Measurements from ENCODE around the gene MAGEB1. TPM values are rescaled to one million over a fixed set of nuclear protein-coding genes. Genes with fewer than 3 reads are reported as not detected.

MAGEB1 gene
- total RNA-seq, 1 experiment from 2014 or later: not detected

GRCh38 chrX:30296408-30297254 is 49.7 kb downstream of the MAGEB1 start:
- H3K27ac Mint-ChIP-seq (ENCODE audit: unreplicated experiment): no peak overlapping the region
- intact Hi-C loops (cut with micrococcal nuclease; ENCODE audit: unreplicated experiment): no loop called here
- CTCF ChIA-PET: interaction anchor here (0.7 kb wide), 1 partner anchor 179 kb away, joined by 3 read pairs; no protein-coding TSS in a partner anchor
- no peaks in the 10 kb centered on the region for H3K27me3 Mint-ChIP-seq (ENCODE audit: unreplicated experiment)
- no peak for DNase-seq
- no peaks in the 10 kb centered on the region for H3K36me3 Mint-ChIP-seq (ENCODE audit: insufficient read depth, unreplicated experiment)
- H3K9me3 Mint-ChIP-seq (ENCODE audit: low read depth, unreplicated experiment): no peaks in the 10 kb centered on the region
- H3K4me3 Mint-ChIP-seq (ENCODE audit: low read depth, unreplicated experiment): no peak overlapping the region
- no peak for TF ChIP-seq CTCF (IDR thresholded peaks at IDR 0.05; ENCODE audit: unreplicated experiment)
- BruUV-seq (replicated peaks): no TSS peak
- no peaks in the 10 kb centered on the region for H3K4me1 Mint-ChIP-seq (ENCODE audit: low read depth, unreplicated experiment)

GRCh38 chrX:30301208-30301607 is 54.3 kb downstream of the MAGEB1 start:
- CTCF ChIA-PET: no interaction called here
- Mint-ChIP-seq H3K27me3 (ENCODE audit: unreplicated experiment) (no peaks in the 10 kb centered on the region), H3K9me3 (ENCODE audit: low read depth, unreplicated experiment) (no peaks in the 10 kb centered on the region), H3K27ac (ENCODE audit: unreplicated experiment) (no peak overlapping the region), H3K4me1 (ENCODE audit: low read depth, unreplicated experiment) (no peaks in the 10 kb centered on the region), H3K4me3 (ENCODE audit: low read depth, unreplicated experiment) (no peak overlapping the region), H3K36me3 (ENCODE audit: insufficient read depth, unreplicated experiment) (no peaks in the 10 kb centered on the region)
- no peak for TF ChIP-seq CTCF (IDR thresholded peaks at IDR 0.05; ENCODE audit: unreplicated experiment)
- no TSS peak for BruUV-seq (replicated peaks)
- intact Hi-C loops (cut with micrococcal nuclease; ENCODE audit: unreplicated experiment): no loop called here
- no peak for DNase-seq

Other genes starting within 250 kb of the MAGEB1 start
- not detected in 2 replicates for gene MAGEB2, start 31.6 kb upstream of the MAGEB1 start, total RNA-seq (2022)
- gene MAGEB3, start 16.5 kb upstream of the MAGEB1 start, total RNA-seq (2022): not detected in 2 replicates
- gene MAGEB4, start 5.1 kb upstream of the MAGEB1 start, total RNA-seq (2022): not detected in 2 replicates
- gene NR0B1, start 62.2 kb downstream of the MAGEB1 start, total RNA-seq (2022): not detected in 2 replicates